GF-D8 (cell line): ENCODE results near the gene GLT8D2.

Experiments
- DNase-seq: peaks from one replicate; lab custom pipeline; 2025; lab: John Stamatoyannopoulos, UW

The GLT8D2 gene

DNA sequence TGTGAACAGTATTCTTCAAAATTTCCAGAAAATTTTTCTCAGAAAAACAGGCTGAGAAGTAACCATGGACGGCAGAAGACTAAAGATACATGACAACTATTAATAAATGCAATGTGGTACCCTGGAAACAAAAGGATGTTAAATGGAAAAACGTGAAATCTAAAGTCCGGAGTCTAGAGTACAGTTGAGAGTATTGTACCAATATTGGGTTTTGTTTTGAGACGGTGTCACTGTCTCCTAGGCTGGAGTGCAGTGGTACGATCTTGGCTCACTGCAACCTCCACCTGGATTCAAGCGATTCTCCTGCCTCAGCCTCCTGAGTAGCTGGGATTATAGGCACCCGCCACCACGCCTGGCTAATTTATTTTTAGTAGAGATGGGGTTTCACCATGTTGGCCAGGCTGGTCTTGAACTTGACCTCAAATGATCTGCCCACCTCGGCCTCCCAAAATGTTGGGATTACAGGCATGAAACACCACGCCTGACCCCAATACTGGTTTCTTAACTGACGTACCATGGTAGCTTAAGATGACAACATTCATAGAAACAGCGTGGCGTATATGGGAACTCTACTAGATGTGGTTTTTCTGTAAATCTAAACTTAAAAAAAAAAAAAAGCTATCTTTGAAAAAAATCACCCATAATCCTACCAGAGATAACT lies 101.1 kb downstream of the GLT8D2 start:
- DNase-seq, result no peak

DNA sequence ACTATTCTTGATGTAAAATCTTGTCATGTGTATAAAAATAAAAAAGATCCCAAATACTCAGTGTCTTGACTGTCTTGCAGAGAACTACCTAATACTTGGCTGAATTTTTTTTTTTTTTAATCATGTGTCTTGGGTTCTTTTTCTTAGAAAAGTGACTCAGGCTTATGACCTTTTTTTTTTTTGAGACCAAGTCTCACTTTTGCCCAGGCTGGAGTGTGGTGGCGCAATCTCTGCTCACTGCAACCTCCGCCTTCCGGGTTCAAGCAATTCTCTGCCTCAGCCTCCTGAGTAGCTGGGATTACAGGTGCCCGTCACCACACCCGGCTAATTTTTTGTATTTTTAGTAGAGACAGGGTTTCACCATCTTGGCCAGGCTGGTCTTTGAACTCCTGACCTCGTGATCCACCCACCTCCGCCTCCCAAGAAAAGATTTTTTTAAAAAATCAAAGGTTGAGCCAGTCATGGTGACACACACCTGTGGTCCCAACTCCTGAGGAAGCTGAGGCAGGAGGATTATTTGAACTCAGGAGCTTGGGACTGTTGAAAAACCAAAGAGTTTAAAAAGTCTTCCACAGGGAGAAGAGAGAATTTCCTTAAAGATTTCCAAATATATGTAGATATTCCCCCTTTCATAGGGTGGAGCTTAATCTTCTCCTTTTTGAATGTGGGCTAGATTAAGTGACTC lies 102.0 kb downstream of the GLT8D2 start:
- DNase-seq, result no peak

DNA sequence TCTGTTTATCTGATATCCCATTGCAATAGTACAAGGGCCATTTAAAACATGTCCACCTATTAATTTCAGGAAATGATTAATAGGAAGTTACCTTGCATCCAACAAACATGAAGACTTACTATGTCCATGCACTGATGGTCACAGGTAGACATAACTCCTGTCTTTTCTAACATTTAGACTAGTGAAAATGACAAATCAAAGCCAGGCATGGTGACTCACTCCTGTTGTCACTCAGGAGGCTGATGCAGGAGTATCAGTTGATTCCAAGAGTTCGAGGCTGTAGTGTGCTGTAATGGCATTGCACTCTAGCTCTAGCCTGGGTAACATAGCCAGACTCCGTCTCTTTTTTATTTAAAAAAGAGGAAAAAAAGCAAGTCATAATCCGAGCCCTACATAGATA lies 105.0 kb downstream of the GLT8D2 start:
- no peak for DNase-seq
